Measurements from ENCODE around the gene KIF1C.

Gene KIF1C

DNA sequence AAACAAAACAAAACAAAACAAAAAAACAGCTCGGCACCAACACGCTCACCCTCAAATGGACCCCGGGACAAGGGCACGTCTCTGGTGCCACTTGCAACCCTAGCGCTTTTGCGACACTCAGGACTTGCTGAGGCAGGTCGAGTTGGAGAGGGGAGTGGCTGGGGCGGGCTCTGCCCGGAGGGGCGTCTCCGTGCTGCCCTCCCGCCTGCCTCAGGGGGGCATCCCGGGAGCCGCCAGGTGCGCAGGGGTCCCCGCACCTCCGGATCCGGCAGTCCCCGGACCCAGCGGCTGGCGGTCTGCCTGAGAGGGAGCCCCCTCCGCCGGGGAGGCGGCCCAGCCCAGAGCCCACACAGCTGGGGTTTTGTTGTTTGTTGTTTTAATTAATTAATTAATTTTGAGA is 37.6 kb downstream of the KIF1C start, which contains the start of gene SLC52A1:
Gene SLC52A1, minus strand, starts transcription at position 112 of the 400 bp plus-strand sequence. CDS start 820 bp downstream, outside the sequence.
- DNase-seq (ENCODE audit: low spot score), result no peak
- in situ Hi-C loops (cut with MboI; ENCODE audit: low pct_unique_long_range_greater_than_20kb, low sequenced_read_pairs, unreplicated experiment), result no loop called here
- TF ChIP-seq, protein P1, sequence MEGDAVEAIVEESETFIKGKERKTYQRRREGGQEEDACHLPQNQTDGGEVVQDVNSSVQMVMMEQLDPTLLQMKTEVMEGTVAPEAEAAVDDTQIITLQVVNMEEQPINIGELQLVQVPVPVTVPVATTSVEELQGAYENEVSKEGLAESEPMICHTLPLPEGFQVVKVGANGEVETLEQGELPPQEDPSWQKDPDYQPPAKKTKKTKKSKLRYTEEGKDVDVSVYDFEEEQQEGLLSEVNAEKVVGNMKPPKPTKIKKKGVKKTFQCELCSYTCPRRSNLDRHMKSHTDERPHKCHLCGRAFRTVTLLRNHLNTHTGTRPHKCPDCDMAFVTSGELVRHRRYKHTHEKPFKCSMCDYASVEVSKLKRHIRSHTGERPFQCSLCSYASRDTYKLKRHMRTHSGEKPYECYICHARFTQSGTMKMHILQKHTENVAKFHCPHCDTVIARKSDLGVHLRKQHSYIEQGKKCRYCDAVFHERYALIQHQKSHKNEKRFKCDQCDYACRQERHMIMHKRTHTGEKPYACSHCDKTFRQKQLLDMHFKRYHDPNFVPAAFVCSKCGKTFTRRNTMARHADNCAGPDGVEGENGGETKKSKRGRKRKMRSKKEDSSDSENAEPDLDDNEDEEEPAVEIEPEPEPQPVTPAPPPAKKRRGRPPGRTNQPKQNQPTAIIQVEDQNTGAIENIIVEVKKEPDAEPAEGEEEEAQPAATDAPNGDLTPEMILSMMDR (IDR thresholded peaks at IDR 0.05; ENCODE audit: extremely low read depth, insufficient read depth, missing control alignments), result no peak

DNA sequence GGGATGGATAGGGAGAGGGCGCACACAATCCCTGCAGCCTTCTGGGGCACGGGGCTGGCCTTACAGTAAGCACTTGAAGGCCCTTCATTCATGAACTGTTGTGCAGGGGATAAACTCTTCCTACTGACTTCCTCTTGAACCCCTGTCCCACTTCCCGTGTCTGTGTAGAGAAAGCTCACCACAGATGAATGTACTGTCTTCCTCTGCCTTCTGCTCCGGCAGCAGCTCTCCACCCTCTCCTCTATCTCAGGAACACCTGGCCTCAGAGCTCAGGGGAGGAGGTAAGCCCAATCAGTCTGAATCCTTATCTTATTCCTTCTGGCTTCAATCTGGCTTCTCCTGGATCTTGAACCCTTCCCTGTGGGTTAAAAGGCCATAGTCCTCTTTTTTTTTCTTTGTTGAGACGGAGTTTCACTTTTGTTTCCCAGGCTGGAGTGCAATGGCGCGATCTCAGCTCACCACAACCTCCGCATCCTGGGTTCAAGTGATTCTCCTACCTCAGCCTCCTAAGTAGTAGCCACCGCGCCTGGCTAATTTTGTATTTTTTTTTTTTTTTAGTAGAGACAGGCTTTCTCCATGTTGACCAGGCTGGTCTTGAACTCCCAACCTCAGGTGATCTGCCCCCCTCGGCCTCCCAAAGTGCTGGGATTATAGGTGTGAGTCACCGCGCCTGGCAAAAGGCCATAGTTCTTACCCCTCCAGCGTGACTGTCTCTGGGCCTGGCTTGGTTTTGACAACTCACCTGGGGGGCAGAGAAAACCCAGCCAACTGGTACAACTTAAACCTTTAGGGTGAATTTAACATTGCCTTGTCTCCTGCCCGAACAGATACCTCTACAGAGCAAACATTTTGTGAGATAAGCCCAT is 44.6 kb downstream of the KIF1C start:
- TF ChIP-seq, protein P1 (IDR thresholded peaks at IDR 0.05; ENCODE audit: extremely low read depth, insufficient read depth, missing control alignments), result no peak
- no peak for DNase-seq (ENCODE audit: low spot score)
- in situ Hi-C loops (cut with MboI; ENCODE audit: low pct_unique_long_range_greater_than_20kb, low sequenced_read_pairs, unreplicated experiment), result no loop called here

DNA sequence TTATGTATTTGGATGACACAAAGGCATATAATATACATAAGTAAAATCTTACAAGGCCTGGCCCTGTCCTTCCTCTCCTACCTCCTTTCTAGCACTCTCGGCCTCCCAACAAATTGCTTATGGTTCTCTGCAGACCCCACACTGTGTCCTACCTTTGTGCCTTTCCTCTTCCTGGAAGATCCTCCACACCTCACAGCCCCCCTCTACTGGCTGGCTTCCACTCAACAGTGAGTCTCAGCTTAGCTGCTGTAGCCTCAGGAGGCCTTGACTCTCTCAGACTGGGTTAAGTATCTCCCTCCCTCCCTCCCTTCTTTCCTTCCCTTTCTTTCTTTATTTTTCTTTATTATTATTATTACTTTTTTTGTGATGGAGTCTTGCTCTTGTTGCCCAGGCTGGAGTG is 45.8 kb downstream of the KIF1C start:
- TF ChIP-seq, protein P1 (IDR thresholded peaks at IDR 0.05; ENCODE audit: extremely low read depth, insufficient read depth, missing control alignments), result no peak
- in situ Hi-C loops (cut with MboI; ENCODE audit: low pct_unique_long_range_greater_than_20kb, low sequenced_read_pairs, unreplicated experiment), result no loop called here
- DNase-seq (ENCODE audit: low spot score), result no peak

DNA sequence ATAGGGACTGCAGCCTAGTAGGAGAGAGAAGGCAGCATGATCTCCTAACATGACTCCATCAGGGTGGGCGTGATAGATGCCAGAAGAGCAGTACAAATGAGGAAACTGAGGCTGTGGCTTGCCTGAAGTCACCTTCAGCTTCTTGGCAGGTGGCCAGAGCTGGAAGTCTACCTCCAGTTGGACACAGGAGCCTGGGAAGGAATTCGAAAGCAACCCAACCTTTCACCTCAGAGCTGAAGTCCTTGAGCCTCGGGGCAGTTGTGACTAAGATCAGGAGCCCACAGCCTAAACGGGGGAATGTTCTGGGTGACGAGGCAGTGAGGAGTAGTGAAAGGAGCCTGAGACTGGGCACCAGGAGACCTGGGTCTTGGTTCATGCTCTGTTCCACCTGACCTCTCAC is 46.9 kb downstream of the KIF1C start:
- in situ Hi-C loops (cut with MboI; ENCODE audit: low pct_unique_long_range_greater_than_20kb, low sequenced_read_pairs, unreplicated experiment), result no loop called here
- TF ChIP-seq, protein P1 (IDR thresholded peaks at IDR 0.05; ENCODE audit: extremely low read depth, insufficient read depth, missing control alignments), result no peak
- DNase-seq (ENCODE audit: low spot score), result no peak

DNA sequence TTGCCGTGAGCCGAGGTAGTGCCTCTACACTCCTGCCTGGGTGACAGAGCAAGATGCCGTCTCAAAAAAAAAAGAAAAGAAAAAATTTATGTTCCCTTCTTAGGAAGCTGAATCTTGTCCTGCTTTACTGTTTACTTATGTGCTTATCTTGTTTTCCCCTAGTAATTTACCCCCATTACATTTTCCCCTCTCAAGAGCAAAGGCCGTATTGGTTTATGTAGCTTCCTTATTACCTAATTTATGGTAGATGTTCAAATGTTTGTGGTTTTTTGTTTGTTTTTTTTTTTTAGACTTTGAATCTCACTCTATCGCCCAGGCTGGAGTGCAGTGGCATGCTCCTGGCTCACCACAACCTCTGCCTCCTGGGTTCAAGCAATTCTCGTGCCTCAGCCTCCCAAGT is 47.7 kb downstream of the KIF1C start:
- in situ Hi-C loops (cut with MboI; ENCODE audit: low pct_unique_long_range_greater_than_20kb, low sequenced_read_pairs, unreplicated experiment), result no loop called here
- TF ChIP-seq, protein P1 (IDR thresholded peaks at IDR 0.05; ENCODE audit: extremely low read depth, insufficient read depth, missing control alignments), result no peak

DNA sequence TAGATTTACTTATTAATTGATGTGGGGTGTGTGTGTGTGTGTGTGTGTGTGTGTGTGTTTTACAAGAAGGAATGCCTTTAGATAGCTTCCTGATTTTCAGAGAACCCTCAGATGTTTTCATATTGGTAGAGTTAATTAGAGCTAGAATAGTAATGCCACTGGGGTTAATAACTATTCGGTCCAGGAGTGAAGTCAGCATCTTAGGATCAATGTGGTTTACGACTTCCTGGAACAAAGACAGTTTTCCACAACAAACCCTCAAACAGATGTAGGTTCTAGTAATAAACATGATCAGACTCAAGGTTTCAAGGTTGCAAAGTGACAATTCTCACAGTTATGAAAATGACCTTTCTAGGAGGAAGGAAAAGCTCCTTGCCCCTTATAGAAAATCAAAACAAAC is 49.7 kb downstream of the KIF1C start:
- DNase-seq (ENCODE audit: low spot score), result no peak
- TF ChIP-seq, protein P1 (IDR thresholded peaks at IDR 0.05; ENCODE audit: extremely low read depth, insufficient read depth, missing control alignments), result no peak
- in situ Hi-C loops (cut with MboI; ENCODE audit: low pct_unique_long_range_greater_than_20kb, low sequenced_read_pairs, unreplicated experiment), result no loop called here

More for the DNA sequence above, 47.7 kb downstream of the KIF1C start:
- DNase-seq (ENCODE audit: low spot score), result no peak
